Stimulated activated naive CD8-positive, alpha-beta T cell treated with anti-CD3 and anti-CD28 coated beads, Interleukin-15, Interleukin-2, amounts not matched to agents 100 U/mL and 50 U/mL, for 24 hours (primary cell): ENCODE measurements around the gene HOXA6.
A peak's percentile ranks its signal among the peaks of the same experiment; 100 is the strongest.

Source experiments
- ATAC-seq: fragments of 150-1000 bp; cut with Tn5 transposase; one replicate; pipeline ENCODE4 v1.10.0; 2021
- DNase-seq: peaks from one replicate; pipeline ENCODE4 v3.0.0; 2021

Gene HOXA6

DNA sequence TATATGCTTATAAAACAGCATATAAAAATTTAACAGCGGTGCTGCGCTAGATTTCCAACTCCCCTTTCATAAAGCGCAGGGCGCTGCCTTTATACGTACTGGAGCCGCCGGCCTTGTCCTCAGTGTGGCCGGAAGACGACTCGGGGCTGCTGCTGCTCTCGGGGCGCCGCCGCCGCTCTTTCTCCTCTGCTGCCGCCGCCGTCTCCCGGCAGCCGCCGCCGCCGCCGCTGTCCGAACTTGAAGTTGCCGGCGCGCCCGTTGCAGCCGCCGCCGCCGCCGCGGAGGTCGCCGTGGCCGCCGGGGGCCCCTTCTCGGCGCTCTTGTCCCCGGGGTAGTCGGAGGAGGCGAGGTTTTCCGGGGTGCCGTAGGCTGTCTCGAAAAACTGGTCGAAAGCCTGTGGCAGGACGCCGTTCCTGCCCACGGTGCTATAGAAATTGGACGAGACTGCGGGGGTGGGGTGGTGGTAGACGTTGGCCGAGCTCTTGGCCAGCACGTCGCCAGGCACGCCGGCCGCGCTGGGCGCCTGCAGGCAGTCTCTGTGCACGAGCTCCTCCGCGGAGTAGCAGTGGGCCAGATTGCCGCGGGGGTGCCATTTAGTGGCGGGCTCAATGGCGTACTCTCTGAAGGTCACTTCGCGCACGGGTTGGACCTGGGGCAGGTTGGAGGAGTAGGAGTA lies 36.9 kb upstream of the HOXA6 start:
- ATAC-seq (no peak), DNase-seq (no peak)

DNA sequence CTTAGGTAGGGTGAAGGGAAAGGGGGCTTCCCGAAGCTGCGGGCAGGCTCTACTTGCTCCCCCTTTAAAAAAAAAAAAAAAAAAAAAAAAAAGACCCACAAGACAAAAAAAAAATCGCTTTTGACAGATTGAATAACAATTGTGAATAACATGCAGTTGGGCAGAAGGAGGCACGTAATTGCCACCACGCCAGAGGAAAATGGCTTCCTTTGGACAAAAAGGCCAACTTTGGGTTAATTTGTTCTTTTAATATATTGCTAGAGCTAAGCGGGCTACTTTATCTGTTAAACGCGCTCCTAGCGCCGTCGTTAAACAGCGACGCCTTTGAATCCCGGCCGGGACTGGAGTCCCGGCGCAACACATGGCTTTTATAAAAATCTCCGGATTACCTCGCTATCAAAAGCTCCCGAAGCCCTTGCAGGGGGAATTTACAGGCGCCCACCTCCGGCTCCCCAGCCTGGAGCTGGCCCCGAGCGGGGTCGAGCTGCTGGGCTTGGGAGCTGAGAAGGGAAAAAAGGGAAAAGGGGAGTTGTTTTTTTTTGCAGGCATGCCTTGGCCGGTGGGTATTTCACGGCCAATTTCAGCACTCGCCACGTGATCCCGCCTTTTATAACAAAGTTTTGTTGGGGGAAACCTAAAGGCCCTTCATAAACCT lies 36.2 kb upstream of the HOXA6 start:
- no peak for DNase-seq
- ATAC-seq: no peak

DNA sequence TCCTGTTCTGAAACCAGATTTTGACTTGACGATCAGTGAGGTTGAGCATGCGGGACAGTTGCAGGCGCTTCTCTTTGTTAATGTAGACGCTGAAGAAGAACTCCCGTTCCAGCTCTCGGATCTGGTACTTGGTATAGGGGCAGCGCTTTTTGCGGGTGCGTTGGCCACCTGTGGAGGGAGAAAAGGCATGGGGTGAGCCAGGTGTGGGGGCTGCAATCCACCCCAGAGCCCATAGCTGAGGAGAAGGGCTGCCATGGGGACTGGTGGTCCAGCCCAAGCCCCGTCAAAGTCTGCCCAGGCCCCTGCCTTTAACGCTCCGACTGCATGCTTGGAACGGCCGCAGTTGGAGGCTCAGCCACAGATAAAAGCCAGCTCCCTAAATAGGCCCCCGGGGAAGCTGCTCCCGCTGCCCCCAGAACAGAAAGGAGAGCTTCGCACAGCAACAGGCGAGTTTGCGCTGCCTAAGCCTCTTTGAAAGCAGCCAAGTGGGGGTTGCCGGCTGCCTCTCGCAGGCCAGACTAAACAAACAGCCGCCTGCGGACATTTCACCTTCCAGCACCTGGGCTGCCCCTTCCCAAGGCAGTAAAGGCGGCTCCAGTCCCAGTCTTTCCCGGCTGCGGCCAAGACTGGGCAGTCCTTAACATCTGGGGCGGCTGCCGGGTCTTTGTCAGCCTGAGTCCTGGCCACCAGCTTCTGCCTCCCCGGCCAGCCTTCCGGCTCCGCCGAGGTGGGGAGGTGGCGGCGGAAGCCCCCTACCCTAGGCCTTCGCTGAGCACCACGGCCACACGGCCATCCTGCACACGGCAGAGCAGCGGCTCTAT lies 35.5 kb upstream of the HOXA6 start:
- DNase-seq: no peak
- no peak for ATAC-seq

DNA sequence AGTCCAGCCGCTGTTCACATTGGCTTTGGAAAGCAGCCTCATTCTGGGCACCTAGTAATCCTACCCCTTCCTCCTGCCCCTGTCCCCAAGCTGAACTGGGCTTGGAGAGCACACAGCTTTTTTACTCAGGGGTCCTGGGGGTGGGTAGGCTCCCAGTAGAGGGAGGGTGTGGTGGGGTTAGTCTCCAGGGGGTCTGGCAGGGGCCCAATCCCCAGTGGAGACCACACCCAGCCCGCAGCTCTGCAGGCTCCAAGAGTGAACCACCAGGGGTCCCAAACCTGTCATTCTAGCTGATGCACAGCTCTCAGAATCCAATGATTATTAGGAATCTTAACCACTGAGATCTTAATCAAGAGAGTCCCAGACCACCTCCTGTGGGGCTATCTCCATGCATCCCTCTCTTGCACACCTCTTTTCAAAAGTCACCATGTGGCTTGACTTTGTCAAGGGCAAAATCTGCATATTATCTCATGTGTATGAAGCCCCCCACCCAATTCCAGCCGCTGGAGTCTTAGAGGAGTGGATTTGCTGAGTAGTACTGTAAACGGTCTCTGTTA lies 34.8 kb upstream of the HOXA6 start:
- no peak for DNase-seq
- no peak for ATAC-seq

DNA sequence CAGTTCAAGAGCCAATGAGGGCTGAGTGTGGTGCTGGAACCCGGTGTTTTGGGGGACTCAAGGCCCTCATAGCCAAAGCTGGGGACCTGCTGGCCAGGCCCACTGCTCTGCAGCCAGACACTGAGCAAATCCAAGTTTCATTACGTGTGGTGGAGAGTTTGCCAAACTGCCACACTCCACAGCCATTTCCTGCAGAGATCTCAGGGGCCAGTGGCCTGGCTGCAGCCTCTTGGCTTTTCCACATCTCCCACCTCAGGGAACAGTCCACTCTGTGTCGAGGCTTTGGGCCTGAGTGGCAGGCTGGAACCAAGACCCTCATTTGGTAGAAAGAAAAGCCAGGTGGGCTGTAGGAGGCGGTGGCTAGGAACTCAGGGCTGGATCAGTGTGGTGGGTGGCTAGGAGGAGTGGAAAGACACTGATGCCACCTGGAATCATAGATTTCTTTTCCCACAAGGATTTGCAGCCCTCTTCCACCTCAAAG lies 34.3 kb upstream of the HOXA6 start:
- DNase-seq (no peak), ATAC-seq (no peak)

DNA sequence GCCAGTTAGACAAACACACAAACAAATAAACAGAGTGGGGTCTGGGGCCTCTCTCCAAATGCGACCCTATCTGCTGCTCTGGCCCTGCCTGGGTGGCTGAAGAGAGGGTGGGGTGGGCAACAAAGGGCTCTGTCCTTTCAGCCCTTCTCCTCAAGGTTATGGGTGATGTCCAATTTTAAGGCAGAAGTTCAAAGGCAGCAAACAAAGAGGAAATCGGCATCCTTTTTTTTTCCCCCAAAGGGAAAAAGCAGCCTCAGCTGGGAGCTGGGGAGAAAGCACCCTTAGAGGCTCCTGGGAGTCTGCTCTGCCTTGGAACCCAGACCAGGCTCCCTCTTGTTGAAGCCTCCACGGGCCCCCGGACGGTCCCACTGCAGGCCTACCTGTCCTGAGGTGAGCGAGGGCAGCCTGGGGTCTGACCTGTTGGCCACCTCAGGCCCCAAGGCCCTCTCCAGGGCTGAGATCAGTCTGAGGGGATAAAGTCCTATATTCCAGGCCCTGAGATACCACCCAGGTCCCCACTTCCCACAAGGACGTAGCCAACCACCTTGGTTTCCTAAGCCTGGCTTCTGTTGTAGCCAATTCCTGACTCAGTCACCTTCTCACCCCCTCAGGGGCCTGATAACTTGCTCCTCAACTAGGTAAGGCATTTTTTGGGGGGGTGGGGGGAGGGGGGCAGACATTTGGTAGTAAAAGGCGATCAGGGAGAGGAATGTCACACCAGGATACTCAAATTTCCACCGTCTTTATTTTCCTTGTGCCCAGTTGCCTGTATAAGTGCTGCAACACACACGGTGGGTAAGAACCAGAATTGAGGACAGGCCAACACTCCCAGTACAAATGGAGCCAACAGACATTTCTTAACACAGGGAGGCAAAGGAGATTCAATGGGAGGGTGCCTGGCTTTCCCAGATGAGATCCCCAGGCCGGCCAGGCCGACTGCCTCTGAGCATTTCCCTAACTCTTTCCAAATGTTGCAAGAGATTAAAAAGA lies 33.2 kb upstream of the HOXA6 start:
- DNase-seq (peak; percentile 2), ATAC-seq (no peak)

DNA sequence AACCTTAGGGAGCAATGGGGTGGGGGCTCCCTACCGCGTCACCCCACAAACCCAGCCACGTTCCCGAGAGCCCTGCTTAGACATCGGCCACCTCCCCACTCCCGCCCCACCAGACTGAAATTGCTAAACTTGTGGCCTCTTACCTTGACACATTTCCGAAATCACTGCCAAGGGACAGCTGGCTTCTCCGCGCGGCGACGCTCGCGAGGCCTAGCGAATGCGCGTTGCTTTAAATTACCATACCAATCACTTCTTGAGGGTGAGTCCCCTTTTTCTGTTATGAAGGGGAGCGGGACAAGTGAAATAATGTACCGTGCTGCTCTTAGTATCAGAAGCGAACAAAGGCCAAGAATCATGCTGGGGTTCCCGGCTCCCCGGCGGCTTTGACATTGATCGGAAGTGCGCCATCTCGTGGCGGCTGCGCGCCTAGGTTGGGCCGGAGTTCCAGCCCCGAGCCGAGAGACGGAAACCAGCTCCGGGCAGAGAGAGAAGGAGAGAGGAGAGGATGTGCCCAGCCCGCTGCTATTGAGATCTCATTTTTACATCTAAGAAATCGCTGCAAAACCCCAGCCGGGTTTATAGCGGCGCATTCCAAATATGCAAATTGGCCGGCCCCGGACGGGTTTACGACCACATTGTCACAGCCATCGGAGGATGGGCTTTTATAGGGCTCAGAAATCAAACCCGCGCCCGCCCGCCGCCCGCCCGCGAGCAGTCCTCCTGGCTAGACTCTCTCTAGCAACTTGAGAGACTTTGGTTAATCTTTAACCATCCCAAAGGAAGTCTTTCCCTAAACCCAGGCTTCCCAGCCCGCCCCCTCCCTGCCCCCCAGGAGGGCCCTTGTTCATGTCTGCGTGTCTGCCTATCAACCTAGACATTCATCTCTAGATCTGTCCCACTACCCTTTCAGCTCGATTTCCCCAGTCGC lies 32.2 kb upstream of the HOXA6 start:
- peak; percentile 75 for DNase-seq
- ATAC-seq: peak; percentile 46

DNA sequence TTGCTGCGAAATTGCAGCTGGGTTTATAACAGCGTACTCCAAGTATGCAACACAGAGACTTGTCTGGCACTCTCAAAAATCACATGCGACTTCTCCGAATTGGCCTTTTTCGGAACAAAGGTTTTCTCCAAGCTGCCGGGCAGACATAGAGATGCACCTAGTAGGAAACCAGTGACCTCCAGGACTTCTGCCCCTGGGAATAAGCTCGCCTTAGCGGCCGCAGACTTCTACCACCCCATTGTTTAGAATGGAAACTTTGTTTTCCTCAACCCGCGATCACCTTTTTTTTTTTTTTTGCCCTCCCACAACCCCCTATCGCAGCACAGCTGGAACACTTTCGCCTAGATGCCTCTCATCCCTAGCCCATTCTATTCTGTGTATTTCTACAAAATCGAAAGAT lies 31.5 kb upstream of the HOXA6 start:
- DNase-seq (peak; percentile 0), ATAC-seq (no peak)

DNA sequence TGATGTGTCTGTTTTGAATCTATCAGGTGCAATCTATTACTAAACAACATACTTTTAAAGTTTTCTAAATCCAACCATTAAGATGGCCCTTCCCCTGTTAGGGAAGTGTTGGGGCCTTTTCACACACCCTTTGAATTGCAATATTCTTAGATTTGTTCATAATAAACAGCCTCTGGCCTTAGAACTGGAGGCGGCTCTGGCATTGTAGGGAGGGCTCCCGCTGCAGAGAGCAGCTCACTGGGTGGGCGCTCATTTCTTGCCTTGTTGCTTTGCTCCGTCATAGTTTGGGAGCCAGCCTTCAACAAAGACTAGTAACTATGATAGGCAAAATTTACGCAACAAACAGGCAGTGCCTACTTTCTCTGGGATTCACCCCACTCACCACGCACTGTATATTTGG lies 30.8 kb upstream of the HOXA6 start:
- DNase-seq (peak; percentile 0), ATAC-seq (no peak)

DNA sequence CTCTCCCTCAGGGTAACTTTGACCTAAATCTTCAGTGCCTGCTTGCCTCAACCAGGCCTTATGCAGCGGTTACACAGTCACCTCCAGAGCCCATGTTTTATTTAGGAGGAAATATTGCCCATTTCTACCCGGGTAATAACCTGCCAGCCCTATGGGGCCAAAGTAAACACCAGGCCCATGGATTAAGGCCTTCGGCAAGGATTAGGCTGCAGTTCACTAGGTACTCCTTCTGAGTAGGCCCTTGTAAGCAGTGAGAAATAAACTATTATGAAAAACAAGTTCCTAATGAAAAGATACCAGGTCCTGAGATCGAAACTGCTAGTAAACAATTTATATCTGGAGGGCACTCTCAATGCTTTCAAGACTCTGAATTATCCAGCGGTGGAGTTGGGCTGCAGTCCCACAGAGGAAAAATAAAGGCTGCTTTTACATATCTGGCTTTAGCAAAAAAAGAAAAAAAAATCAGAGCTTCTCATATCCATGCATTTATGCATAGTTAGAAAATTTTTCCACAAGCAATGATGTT lies 30.3 kb upstream of the HOXA6 start:
- DNase-seq (no peak), ATAC-seq (no peak)

DNA sequence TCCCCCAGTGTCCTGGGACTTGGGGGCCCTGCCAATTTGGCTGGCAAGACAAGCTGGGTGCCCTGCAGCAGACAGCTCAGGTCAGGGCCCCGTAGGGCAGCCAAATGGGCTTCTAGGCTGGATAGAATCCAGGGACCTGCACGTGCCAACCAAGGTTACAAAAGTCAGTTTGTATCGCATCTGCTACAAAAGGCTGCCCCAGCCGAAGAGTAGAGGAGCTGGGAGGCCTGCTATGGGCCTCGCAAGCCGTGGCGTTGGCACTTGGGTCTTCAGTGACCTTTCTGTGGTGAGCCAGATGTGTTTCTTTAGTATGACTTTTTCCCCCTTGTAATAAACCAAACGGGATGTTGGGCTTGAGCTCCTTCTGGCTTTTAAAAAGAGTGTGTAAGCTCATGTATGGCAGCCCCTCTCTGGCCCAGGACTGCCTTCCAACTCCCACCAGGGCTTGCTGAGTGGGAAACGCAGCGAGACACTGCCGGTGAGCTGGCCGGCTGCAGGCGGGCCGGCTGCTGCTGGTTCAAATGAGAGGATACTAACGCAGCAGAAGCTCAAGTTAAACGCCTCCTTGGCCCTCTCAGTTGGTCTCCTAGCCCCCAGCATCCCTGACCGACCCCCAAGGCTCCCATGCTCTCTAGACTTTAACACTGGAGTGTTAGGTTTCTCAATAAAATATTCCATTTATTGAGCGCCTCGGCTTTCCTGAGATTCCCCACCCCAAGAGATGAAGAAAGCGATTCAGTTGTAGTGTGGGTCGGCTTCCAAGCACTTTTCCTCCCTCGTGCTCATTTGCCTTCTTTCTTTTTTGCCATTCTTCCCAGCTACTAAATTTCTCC lies 29.6 kb upstream of the HOXA6 start:
- ATAC-seq (no peak), DNase-seq (no peak)

DNA sequence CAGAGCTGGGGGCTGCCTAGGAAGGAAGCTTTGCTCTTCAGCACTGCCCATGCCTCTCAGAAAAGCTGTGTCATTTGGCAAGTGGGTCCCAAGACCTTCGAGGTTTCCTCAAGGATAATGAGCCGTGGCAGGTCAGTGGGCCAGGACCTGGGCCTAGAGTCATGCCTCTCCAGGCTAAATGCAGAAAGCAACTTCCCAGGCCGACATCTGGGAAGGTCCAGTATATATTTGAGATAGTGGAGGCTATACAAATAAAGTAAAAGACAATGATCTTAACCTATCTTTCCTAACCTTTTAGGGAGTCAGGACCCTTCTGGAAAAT lies 28.9 kb upstream of the HOXA6 start:
- DNase-seq: no peak
- ATAC-seq: no peak

DNA sequence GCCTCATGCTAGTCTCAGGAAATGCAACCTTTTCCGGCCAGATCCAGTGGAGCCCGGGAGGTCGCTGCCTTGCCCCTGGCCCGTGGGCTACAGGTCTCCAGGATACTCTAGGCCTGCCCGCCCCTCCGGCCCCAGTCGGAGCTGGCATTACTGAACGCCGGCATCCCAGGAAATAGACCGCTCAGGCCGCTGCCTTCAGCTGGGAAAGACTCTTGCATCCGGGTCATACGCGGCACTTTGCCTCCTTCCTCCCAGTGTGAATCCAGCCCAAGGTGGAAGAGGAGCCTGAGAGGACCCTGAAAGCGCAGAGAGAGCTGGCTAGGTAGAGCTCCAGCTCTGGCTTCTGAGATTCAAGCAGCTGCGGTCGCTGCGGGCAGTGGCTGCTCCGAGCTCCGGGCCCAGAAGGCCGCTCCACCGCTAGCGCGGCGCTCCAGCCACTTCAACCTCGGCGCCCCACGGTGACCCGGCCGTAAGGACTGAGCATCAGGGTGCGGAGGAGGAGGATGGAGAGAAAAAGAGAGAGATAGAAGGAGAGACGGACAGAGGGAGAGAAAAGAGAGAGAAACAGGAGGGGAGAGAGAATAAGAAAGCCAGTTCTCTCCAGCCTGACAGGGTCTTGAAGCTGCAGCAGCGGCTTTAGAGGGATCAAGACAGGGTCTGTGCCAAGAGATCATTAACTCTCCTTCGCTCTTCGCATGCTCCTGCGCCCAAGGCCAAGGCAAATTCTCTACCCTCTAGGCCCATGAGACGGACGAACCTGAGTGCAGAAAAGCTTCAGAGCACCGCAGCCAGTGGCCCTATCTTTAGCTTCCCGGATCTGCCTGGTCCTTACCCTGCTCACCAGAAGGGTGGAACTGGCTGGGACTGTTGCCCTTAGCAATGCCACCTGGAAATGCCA lies 28.3 kb upstream of the HOXA6 start:
- ATAC-seq: no peak
- no peak for DNase-seq

DNA sequence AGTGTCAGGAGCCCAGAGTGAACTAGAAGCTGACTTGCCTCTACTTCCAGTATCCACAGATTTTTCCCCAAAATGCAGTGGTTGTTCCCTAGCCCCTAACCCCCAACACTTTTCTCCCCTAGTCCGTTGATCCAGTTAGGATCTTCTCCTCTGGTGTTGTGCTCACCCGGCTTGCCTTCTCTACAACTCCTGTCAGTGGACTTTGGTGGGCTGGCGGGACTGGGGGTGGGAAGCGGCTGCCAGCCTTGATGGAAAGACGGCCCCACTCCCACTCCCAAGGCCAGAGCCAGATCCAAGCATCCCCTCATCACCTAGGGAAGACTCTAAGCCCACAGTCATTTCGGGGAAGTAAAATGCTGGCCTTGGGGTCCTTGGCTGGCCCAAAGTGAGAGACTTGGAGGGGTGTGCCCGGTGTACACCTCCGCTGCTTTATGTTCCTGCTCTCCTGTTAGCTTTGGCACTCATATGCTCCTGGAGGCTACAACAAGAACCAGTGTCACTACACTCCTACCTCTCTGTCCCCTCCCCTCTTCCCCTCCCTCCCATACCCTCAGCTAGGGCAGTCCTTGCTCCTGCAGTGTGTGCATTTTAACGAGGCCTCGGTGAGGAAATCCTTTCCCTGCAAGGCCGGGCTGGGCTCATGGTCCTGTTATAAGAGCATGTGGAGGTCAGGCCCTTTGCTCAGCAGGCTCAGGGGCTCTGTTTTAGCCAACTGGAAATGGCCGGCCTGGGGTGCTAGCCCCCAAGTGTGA lies 27.5 kb upstream of the HOXA6 start:
- ATAC-seq: no peak
- DNase-seq: no peak

DNA sequence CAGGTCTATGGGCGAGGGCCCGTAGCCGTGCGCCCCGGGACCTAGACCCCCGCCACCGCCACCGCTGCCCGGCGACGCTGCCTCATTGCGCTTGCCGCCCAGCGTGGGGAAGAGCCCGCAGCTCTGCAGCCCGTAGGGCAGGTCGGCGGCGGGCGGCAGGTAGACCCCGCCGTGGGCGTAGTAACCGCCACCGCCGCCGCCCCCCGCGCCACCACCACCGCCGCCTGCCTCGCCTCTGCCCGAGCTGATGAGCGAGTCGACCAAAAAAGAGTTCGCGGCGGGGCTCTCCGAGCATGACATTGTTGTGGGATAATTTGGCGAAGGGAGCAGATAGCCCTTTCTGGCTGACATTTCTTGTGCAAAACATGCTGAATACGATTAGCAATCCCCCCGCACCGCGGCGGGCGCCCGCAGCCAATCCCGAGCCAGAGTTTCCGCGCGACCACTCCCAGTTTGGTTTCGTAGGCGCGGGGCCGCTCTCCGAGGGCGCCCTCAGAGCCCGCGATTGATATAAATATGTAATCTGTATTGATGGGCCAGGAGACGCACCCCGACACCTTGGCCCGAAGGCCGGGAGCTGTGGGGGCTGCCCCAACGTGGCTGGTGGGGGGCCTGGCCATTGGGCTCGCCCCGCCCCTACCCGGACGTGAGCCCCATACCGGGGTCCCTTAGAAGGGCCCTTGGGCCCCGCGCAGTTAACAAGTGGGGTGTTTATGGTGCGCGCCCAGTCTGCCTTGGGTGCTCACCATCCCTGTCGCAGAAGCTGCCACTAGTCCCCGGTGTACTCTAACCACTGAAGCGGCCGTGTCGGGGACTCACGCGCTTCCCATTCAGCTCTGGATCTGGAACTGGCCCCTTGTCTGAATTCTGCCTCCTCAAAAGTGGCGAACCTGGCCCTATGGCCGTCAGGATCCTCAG lies 26.6 kb upstream of the HOXA6 start, which contains the start of gene HOXA10:
TSS of gene HOXA10 (minus strand) at position 365 of the 918 bp plus-strand sequence. CDS start at position 351, 14 bp downstream.
- ATAC-seq: no peak
- no peak for DNase-seq

DNA sequence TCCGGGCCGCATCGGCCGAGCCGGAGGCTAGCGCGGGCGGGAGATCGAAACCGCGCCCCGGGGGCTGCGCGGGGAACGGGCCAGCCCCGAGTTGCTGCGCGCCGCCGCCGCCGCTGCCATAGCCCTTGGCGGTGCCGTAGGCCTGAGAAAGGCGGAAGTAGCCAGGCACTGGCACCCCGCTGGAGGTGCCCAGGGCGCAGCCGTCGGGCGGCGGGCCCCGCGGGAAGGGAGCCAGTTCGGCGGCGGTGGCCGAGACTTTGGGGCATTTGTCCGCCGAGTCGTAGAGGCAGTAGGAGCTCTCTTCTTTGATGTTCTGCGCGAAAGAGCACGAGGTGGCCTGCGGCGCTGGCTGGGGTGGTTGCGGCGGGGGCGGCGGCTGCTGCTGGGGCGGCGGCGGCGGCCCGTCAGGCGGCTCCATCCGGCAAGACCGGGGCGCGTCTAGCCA lies 26.0 kb upstream of the HOXA6 start:
- DNase-seq (no peak), ATAC-seq (peak; percentile 59)
